PC-3 (cell line): ENCODE data around the gene ETFA. TPM values are rescaled to one million over a fixed set of nuclear protein-coding genes. Genes with fewer than 3 reads are reported as not detected.
A peak's percentile ranks its signal among the peaks of the same experiment; 100 is the strongest.

Experiments
- ATAC-seq: fragments of 200-7000 bp; cut with Tn5 transposase; 2 replicates; pipeline ENCODE4 v1.9.1; 2020; ENCODE audit warnings: mild to moderate bottlenecking, moderate library complexity
- BruUV-seq: library from RNA; stranded (reverse); fragments of 400-500 nt; replicated peaks from 2 replicates; lab custom pipeline; 2021; lab: Mats Ljungman, UMichigan
- CTCF ChIA-PET: fragments of 300-600 bp; sonication (Branson Sonifier 250); formaldehyde crosslinking; loops from one replicate; lab custom pipeline; 2022; ENCODE audit warnings: antibody characterized with exemption; lab: Charles Lee
- POLR2A ChIA-PET: fragments of 300-600 bp; sonication (Branson Sonifier 250); formaldehyde crosslinking; loops from one replicate; lab custom pipeline; 2022; ENCODE audit warnings: antibody characterized with exemption; ENCODE audit not compliant: unreplicated experiment; lab: Charles Lee
- DNase-seq: peaks from one replicate; pipeline ENCODE4 v3.0.0-alpha.2; 2015
- H2AFZ ChIP-seq: fragments of 300-600 bp; sonication (generic); 2 replicates; pipeline ENCODE4 v1.6.0; 2016; ENCODE audit warnings: antibody characterized with exemption, low read length
- H3F3A ChIP-seq: fragments of 300-600 bp; sonication (generic); one replicate; pipeline ENCODE4 v1.6.0; 2017; ENCODE audit warnings: antibody characterized with exemption, low read length, control low read depth, mild to moderate bottlenecking; ENCODE audit not compliant: unreplicated experiment
- H3K27ac ChIP-seq: fragments of 300-600 bp; sonication (generic); 2 replicates; pipeline ENCODE4 v1.5.1; 2016; ENCODE audit warnings: mild to moderate bottlenecking, low read length
- H3K27me3 ChIP-seq: fragments of 300-600 bp; sonication (generic); 2 replicates; pipeline ENCODE4 v1.6.1; 2016; ENCODE audit warnings: low read length, mixed read lengths
- H3K36me3 ChIP-seq: fragments of 300-600 bp; sonication (generic); 2 replicates; pipeline ENCODE4 v1.6.1; 2016; ENCODE audit warnings: low read depth, mixed run types, low read length, mixed read lengths
- H3K4me1 ChIP-seq: fragments of 300-600 bp; sonication (generic); 2 replicates; pipeline ENCODE4 v1.5.1; 2016; ENCODE audit warnings: low read length; ENCODE audit not compliant: insufficient read depth
- H3K4me2 ChIP-seq: fragments of 300-600 bp; sonication (generic); 2 replicates; pipeline ENCODE4 v1.6.0; 2016; ENCODE audit warnings: low read length
- H3K4me3 ChIP-seq: fragments of 300-600 bp; sonication (generic); 2 replicates; pipeline ENCODE4 v1.5.1; 2016; ENCODE audit warnings: mild to moderate bottlenecking, low read length, mixed read lengths
- H3K79me2 ChIP-seq: fragments of 300-600 bp; sonication (generic); 2 replicates; pipeline ENCODE4 v1.6.1; 2017; ENCODE audit warnings: low read length, mixed read lengths
- H3K9ac ChIP-seq: fragments of 300-600 bp; sonication (generic); 2 replicates; pipeline ENCODE4 v1.6.0; 2016; ENCODE audit warnings: mild to moderate bottlenecking, low read length
- H3K9me2 ChIP-seq: fragments of 300-600 bp; sonication (generic); replicated peaks from 2 replicates; pipeline ENCODE4 v1.6.1; 2016; ENCODE audit warnings: mixed run types, low read length, mixed read lengths
- H3K9me3 ChIP-seq: fragments of 300-600 bp; sonication (generic); 2 replicates; pipeline ENCODE4 v1.6.1; 2016; ENCODE audit warnings: low read length, mixed read lengths
- H4K20me1 ChIP-seq: fragments of 300-600 bp; sonication (generic); 2 replicates; pipeline ENCODE4 v1.6.1; 2016; ENCODE audit warnings: low read length, mixed read lengths
- CTCF ChIP-seq: fragments of 300-600 bp; sonication (generic); conservative IDR thresholded peaks from 2 replicates; pipeline ENCODE4 v1.5.1; 2017; ENCODE audit warnings: antibody characterized with exemption, low read depth, mild to moderate bottlenecking, low read length
- EZH2 ChIP-seq: fragments of 300-600 bp; sonication (generic); IDR thresholded peaks from one replicate; pipeline ENCODE4 v1.6.1; 2017; ENCODE audit warnings: antibody characterized with exemption, mild to moderate bottlenecking, low read length; ENCODE audit not compliant: unreplicated experiment
- EZH2phosphoT487 ChIP-seq: fragments of 300-600 bp; sonication (generic); IDR thresholded peaks from 2 replicates; pipeline ENCODE4 v1.6.1; 2018; ENCODE audit warnings: mild to moderate bottlenecking, antibody characterized with exemption, low read length, borderline replicate concordance
- intact Hi-C: fragments of 100-400 bp; cut with micrococcal nuclease; formaldehyde crosslinking; loops from 2 replicates; pipeline ENCODE4 v1.9.0; 2023
- total RNA-seq: library from RNA; depleted of rRNA; stranded (reverse); fragments of >200 nt; gene quantifications from 2 replicates; pipeline ENCODE4 v1.2.3, GENCODE V29; 2014

The ETFA gene
- total RNA-seq, 1 experiment from 2014 or later: 160 TPM

GRCh38 chr15:76253691-76254473 is 57.4 kb downstream of the ETFA start:
- H3F3A ChIP-seq: no peaks in the 10 kb centered on the region
- no peaks in the 10 kb centered on the region for H3K36me3 ChIP-seq
- CTCF ChIA-PET: no interaction called here
- no peaks in the 10 kb centered on the region for H3K79me2 ChIP-seq
- no peak overlapping the region for H3K27ac ChIP-seq
- H3K4me2 ChIP-seq: no peak overlapping the region
- POLR2A ChIA-PET: no interaction called here
- no peak for TF ChIP-seq CTCF
- H3K9ac ChIP-seq: no peak overlapping the region
- no peak overlapping the region for H2AFZ ChIP-seq
- DNase-seq (no peak), ATAC-seq (no peak)
- no TSS peak for BruUV-seq
- H3K4me3 ChIP-seq: no peak overlapping the region
- H3K27me3 ChIP-seq: no peaks in the 10 kb centered on the region
- no peaks in the 10 kb centered on the region for H3K9me2 ChIP-seq
- intact Hi-C loops: no loop called here
- H3K4me1 ChIP-seq: peaks cover 8% of the 10 kb centered on the region
- no peaks in the 10 kb centered on the region for H3K9me3 ChIP-seq
- H4K20me1 ChIP-seq: no peaks in the 10 kb centered on the region

GRCh38 chr15:76252249-76252648 is 59.0 kb downstream of the ETFA start:
- Histone ChIP-seq H2AFZ (no peak overlapping the region), H3K4me2 (peak overlapping the region; percentile 16), H3K4me3 (no peak overlapping the region), H3K36me3 (no peaks in the 10 kb centered on the region), H3K27ac (no peak overlapping the region), H4K20me1 (no peaks in the 10 kb centered on the region), H3K9me3 (no peaks in the 10 kb centered on the region), H3K27me3 (no peaks in the 10 kb centered on the region), H3F3A (no peaks in the 10 kb centered on the region), H3K9ac (no peak overlapping the region), H3K79me2 (no peaks in the 10 kb centered on the region), H3K4me1 (peaks cover 8% of the 10 kb centered on the region), H3K9me2 (no peaks in the 10 kb centered on the region)
- intact Hi-C loops: no loop called here
- TF ChIP-seq EZH2phosphoT487: no peak
- TF ChIP-seq CTCF: no peak
- TF ChIP-seq EZH2: no peak
- ChIA-PET POLR2A (no interaction called here), CTCF (no interaction called here)
- DNase-seq (peak; percentile 41), ATAC-seq (peak; percentile 29)
- BruUV-seq: no TSS peak

- ATAC-seq: no peak
These were observed 59.6 kb downstream of the ETFA start for GRCh38 chr15:76251717-76252116.

More at GRCh38 chr15:76251717-76252116, 59.6 kb downstream of the ETFA start:
- no peak overlapping the region for H3K27ac ChIP-seq
- peaks cover 8% of the 10 kb centered on the region for H3K4me1 ChIP-seq
- H3K9me2 ChIP-seq: no peaks in the 10 kb centered on the region
- peak overlapping the region; percentile 16; the same call in 1 of the 2 replicates for H3K4me2 ChIP-seq
- BruUV-seq: no TSS peak
- H3K79me2 ChIP-seq: no peaks in the 10 kb centered on the region
- ChIA-PET CTCF (no interaction called here), POLR2A (no interaction called here)
- TF ChIP-seq CTCF: no peak
- TF ChIP-seq EZH2phosphoT487: no peak
- TF ChIP-seq EZH2: no peak
- no peak for DNase-seq
- H3K9me3 ChIP-seq: no peaks in the 10 kb centered on the region
- intact Hi-C loops: no loop called here
- no peak overlapping the region for H3K9ac ChIP-seq
- H2AFZ ChIP-seq: no peak overlapping the region
- no peak overlapping the region for H3K4me3 ChIP-seq
- H3K36me3 ChIP-seq: no peaks in the 10 kb centered on the region
- no peaks in the 10 kb centered on the region for H3F3A ChIP-seq
- no peaks in the 10 kb centered on the region for H3K27me3 ChIP-seq
- no peaks in the 10 kb centered on the region for H4K20me1 ChIP-seq
